SK-N-SH (cell line): ENCODE measurements around the gene AP1S1.

Experiments
- CTCF ChIP-seq: fragments of 200-600 bp; sonication (generic); IDR thresholded peaks from 2 replicates; pipeline ENCODE4 v1.6.1; 2017; ENCODE audit warnings: antibody characterized with exemption, mild to moderate bottlenecking, moderate library complexity
- EP300 ChIP-seq, 2 experiments: IDR thresholded peaks; 2 replicates each; pipeline versions ENCODE4 v1.4.0 to v1.6.1; 2012; ENCODE audit warnings: borderline replicate concordance in 1 of 2, low read depth in 1 of 2, low read length in 1 of 2
- EZH2phosphoT487 ChIP-seq: fragments of 200-600 bp; sonication (generic); IDR thresholded peaks from 2 replicates; pipeline ENCODE4 v1.6.1; 2017; ENCODE audit warnings: low read depth, mixed run types, mild to moderate bottlenecking, antibody characterized with exemption, moderate library complexity, borderline replicate concordance
- FOSL2 ChIP-seq: IDR thresholded peaks from 2 replicates; pipeline ENCODE4 v1.4.0; 2012; ENCODE audit warnings: low read depth, mild to moderate bottlenecking, moderate library complexity, borderline replicate concordance
- GABPA ChIP-seq: IDR thresholded peaks from 2 replicates; pipeline ENCODE4 v1.4.0; 2012; ENCODE audit warnings: low read depth, mild to moderate bottlenecking
- GATA2 ChIP-seq: sonication (generic); formaldehyde crosslinking; IDR thresholded peaks from 2 replicates; pipeline ENCODE4 v1.5.0; 2020; ENCODE audit warnings: mild to moderate bottlenecking, missing genetic modification reagents
- MAX ChIP-seq: IDR thresholded peaks from 2 replicates; pipeline ENCODE4 v1.4.0; 2012; ENCODE audit warnings: low read depth
- NFIC ChIP-seq: IDR thresholded peaks from 2 replicates; pipeline ENCODE4 v1.4.0; 2012; ENCODE audit warnings: borderline replicate concordance
- POLR2AphosphoS5 ChIP-seq: IDR thresholded peaks from 2 replicates; pipeline ENCODE4 v1.6.1; 2012; ENCODE audit warnings: low read depth, low read length
- RFX5 ChIP-seq: IDR thresholded peaks from 2 replicates; pipeline ENCODE4 v1.6.1; 2012; ENCODE audit warnings: mild to moderate bottlenecking, improper control_type of control experiment, low read length
- TCF12 ChIP-seq: IDR thresholded peaks from 2 replicates; pipeline ENCODE4 v1.4.0; 2012
- TEAD4 ChIP-seq: IDR thresholded peaks from 2 replicates; pipeline ENCODE4 v1.4.0; 2012; ENCODE audit warnings: mild to moderate bottlenecking, borderline replicate concordance; ENCODE audit not compliant: insufficient read depth
- USF2 ChIP-seq: fragments of 150-350 bp; IDR thresholded peaks from 2 replicates; pipeline ENCODE4 v1.6.1; 2017; ENCODE audit warnings: antibody characterized with exemption, low read length, low read depth, borderline replicate concordance
- TF ChIP-seq, protein P1 (sequence below): IDR thresholded peaks from 2 replicates; pipeline ENCODE4 v1.6.1; 2012; ENCODE audit warnings: mild to moderate bottlenecking, low read depth, low read length, moderate library complexity

- no peak; the same call in 1 of the 2 replicates for TF ChIP-seq MAX
- peak; percentile 37; the same call in 1 of the 2 replicates for TF ChIP-seq POLR2AphosphoS5
- no peak for TF ChIP-seq CTCF
- TF ChIP-seq FOSL2: no peak
- no peak for TF ChIP-seq TEAD4
- peak; percentile 47; the same call in 1 of the 2 replicates for TF ChIP-seq GABPA
- no peak for TF ChIP-seq EZH2phosphoT487
- TF ChIP-seq EP300 (IDR thresholded peaks at IDR 0.05; ENCODE audit: borderline replicate concordance in 1 of 2, low read depth in 1 of 2, low read length in 1 of 2): no peak
- TF ChIP-seq NFIC: no peak
- TF ChIP-seq USF2: no peak
- TF ChIP-seq RFX5: no peak
- no peak for TF ChIP-seq GATA2 (CRISPR knock-in tag)
- TF ChIP-seq, protein P1, sequence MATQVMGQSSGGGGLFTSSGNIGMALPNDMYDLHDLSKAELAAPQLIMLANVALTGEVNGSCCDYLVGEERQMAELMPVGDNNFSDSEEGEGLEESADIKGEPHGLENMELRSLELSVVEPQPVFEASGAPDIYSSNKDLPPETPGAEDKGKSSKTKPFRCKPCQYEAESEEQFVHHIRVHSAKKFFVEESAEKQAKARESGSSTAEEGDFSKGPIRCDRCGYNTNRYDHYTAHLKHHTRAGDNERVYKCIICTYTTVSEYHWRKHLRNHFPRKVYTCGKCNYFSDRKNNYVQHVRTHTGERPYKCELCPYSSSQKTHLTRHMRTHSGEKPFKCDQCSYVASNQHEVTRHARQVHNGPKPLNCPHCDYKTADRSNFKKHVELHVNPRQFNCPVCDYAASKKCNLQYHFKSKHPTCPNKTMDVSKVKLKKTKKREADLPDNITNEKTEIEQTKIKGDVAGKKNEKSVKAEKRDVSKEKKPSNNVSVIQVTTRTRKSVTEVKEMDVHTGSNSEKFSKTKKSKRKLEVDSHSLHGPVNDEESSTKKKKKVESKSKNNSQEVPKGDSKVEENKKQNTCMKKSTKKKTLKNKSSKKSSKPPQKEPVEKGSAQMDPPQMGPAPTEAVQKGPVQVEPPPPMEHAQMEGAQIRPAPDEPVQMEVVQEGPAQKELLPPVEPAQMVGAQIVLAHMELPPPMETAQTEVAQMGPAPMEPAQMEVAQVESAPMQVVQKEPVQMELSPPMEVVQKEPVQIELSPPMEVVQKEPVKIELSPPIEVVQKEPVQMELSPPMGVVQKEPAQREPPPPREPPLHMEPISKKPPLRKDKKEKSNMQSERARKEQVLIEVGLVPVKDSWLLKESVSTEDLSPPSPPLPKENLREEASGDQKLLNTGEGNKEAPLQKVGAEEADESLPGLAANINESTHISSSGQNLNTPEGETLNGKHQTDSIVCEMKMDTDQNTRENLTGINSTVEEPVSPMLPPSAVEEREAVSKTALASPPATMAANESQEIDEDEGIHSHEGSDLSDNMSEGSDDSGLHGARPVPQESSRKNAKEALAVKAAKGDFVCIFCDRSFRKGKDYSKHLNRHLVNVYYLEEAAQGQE: no peak
- TF ChIP-seq TCF12: no peak
Measured at GRCh38 chr7:101163279-101164070, 9.2 kb downstream of the AP1S1 start.
